Measurements from ENCODE around the gene SNTG2.

DNA sequence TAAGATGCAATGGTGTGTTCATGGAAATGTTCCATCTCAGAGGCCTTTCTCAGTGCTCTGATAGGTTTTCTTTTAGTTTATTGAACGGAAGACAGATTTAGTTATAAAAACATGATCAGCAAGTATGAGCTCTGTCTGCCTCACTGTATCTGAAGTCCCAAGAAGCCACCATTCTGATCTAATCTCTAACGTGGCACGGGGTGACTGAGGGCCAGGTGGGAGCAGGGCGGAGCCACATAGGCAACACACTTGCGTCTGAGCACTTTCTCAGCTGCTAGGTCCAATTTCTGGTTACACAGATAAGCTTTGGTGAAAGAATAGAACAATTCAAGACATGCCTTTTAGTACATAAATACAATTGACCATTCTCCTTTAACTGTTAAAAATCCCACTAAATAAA, 60.4 kb downstream of the SNTG2 start:
- TF ChIP-seq, protein P1, sequence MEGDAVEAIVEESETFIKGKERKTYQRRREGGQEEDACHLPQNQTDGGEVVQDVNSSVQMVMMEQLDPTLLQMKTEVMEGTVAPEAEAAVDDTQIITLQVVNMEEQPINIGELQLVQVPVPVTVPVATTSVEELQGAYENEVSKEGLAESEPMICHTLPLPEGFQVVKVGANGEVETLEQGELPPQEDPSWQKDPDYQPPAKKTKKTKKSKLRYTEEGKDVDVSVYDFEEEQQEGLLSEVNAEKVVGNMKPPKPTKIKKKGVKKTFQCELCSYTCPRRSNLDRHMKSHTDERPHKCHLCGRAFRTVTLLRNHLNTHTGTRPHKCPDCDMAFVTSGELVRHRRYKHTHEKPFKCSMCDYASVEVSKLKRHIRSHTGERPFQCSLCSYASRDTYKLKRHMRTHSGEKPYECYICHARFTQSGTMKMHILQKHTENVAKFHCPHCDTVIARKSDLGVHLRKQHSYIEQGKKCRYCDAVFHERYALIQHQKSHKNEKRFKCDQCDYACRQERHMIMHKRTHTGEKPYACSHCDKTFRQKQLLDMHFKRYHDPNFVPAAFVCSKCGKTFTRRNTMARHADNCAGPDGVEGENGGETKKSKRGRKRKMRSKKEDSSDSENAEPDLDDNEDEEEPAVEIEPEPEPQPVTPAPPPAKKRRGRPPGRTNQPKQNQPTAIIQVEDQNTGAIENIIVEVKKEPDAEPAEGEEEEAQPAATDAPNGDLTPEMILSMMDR (IDR thresholded peaks at IDR 0.05 in 2 of 3, conservative IDR thresholded peaks at IDR 0.05 in 1 of 3; ENCODE audit: control insufficient read depth in 2 of 3, extremely low read depth in 1 of 3, insufficient read depth in 1 of 3, low read depth in 3 of 3, low read length in 3 of 3), result no peak
- no peak for TF ChIP-seq NFYA (IDR thresholded peaks at IDR 0.05; ENCODE audit: borderline replicate concordance, low read depth, low read length)
- TF ChIP-seq EZH2 (IDR thresholded peaks at IDR 0.05; ENCODE audit: borderline replicate concordance, control insufficient read depth, low read depth, low read length), result no peak
- no peak for TF ChIP-seq POLR2A (IDR thresholded peaks at IDR 0.05; ENCODE audit: low read depth, low read length)
- TF ChIP-seq YY1 (IDR thresholded peaks at IDR 0.05; ENCODE audit: low read depth, low read length), result no peak
- no peak for TF ChIP-seq ETV6 (conservative IDR thresholded peaks at IDR 0.05 in 1 of 2, IDR thresholded peaks at IDR 0.05 in 1 of 2; ENCODE audit: borderline replicate concordance in 1 of 2, low read depth in 1 of 2)
- TF ChIP-seq SMAD1 (IDR thresholded peaks at IDR 0.05; ENCODE audit: low read depth, partially characterized antibody), result no peak
- TF ChIP-seq, protein P2, sequence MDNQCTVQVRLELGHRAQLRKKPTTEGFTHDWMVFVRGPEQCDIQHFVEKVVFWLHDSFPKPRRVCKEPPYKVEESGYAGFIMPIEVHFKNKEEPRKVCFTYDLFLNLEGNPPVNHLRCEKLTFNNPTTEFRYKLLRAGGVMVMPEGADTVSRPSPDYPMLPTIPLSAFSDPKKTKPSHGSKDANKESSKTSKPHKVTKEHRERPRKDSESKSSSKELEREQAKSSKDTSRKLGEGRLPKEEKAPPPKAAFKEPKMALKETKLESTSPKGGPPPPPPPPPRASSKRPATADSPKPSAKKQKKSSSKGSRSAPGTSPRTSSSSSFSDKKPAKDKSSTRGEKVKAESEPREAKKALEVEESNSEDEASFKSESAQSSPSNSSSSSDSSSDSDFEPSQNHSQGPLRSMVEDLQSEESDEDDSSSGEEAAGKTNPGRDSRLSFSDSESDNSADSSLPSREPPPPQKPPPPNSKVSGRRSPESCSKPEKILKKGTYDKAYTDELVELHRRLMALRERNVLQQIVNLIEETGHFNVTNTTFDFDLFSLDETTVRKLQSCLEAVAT (IDR thresholded peaks at IDR 0.05), result no peak
- no peak for TF ChIP-seq POLR2AphosphoS5 (IDR thresholded peaks at IDR 0.05; ENCODE audit: low read length)
- TF ChIP-seq SIN3A (IDR thresholded peaks at IDR 0.05; ENCODE audit: low read depth, low read length), result no peak
- no peak for TF ChIP-seq SUZ12 (IDR thresholded peaks at IDR 0.05; ENCODE audit: unreplicated experiment)
- TF ChIP-seq CREM (IDR thresholded peaks at IDR 0.05; ENCODE audit: low read depth), result no peak
- TF ChIP-seq PAX5 (IDR thresholded peaks at IDR 0.05; ENCODE audit: borderline replicate concordance, low read depth, low read length), result no peak
